OCI-LY7 (cell line): ENCODE measurements around the gene FIGLA.

Source experiments
- EZH2phosphoT487 ChIP-seq: fragments of 200-600 bp; sonication (generic); IDR thresholded peaks from 2 replicates; pipeline ENCODE4 v1.6.1; 2018; ENCODE audit warnings: low read depth, borderline replicate concordance, mild to moderate bottlenecking, mixed run types, antibody characterized with exemption, low read length, moderate library complexity, mixed read lengths
- TF ChIP-seq, protein P1 (sequence below): fragments of 200-600 bp; sonication (generic); conservative IDR thresholded peaks from 2 replicates; pipeline ENCODE4 v1.5.1; 2014; ENCODE audit warnings: mild to moderate bottlenecking, antibody characterized with exemption, low read length, moderate library complexity, mixed read lengths

DNA sequence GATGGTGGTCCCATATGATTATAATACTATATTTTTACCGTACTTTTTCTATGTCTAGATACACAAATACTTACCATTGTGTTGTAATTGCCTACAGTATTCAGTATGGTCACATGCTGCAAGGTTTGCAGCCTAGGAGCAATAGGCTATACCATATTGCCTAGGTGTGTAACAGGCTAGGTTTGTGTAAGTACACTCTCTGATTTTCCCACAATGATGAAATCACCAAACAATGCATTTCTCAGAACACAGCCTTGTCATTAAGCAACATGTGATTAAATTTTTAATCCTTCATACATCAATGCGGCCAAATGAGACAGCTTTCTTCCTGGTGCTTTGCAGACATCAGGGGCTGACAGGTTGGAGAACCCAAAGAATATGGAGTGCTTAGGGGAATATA is 59.7 kb downstream of the FIGLA start:
- TF ChIP-seq, protein P1, sequence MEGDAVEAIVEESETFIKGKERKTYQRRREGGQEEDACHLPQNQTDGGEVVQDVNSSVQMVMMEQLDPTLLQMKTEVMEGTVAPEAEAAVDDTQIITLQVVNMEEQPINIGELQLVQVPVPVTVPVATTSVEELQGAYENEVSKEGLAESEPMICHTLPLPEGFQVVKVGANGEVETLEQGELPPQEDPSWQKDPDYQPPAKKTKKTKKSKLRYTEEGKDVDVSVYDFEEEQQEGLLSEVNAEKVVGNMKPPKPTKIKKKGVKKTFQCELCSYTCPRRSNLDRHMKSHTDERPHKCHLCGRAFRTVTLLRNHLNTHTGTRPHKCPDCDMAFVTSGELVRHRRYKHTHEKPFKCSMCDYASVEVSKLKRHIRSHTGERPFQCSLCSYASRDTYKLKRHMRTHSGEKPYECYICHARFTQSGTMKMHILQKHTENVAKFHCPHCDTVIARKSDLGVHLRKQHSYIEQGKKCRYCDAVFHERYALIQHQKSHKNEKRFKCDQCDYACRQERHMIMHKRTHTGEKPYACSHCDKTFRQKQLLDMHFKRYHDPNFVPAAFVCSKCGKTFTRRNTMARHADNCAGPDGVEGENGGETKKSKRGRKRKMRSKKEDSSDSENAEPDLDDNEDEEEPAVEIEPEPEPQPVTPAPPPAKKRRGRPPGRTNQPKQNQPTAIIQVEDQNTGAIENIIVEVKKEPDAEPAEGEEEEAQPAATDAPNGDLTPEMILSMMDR, result no peak
- TF ChIP-seq EZH2phosphoT487, result no peak
